Measurements from ENCODE around the gene KCNH1.

GRCh38 chr1:210822932-210823331 lies 311.0 kb downstream of the KCNH1 start:
- TF ChIP-seq RCOR1 (IDR thresholded peaks at IDR 0.05; ENCODE audit: borderline replicate concordance in 1 of 2, low read depth in 2 of 2, low read length in 2 of 2) = no peak
- TF ChIP-seq, protein P1, sequence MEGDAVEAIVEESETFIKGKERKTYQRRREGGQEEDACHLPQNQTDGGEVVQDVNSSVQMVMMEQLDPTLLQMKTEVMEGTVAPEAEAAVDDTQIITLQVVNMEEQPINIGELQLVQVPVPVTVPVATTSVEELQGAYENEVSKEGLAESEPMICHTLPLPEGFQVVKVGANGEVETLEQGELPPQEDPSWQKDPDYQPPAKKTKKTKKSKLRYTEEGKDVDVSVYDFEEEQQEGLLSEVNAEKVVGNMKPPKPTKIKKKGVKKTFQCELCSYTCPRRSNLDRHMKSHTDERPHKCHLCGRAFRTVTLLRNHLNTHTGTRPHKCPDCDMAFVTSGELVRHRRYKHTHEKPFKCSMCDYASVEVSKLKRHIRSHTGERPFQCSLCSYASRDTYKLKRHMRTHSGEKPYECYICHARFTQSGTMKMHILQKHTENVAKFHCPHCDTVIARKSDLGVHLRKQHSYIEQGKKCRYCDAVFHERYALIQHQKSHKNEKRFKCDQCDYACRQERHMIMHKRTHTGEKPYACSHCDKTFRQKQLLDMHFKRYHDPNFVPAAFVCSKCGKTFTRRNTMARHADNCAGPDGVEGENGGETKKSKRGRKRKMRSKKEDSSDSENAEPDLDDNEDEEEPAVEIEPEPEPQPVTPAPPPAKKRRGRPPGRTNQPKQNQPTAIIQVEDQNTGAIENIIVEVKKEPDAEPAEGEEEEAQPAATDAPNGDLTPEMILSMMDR (IDR thresholded peaks at IDR 0.05 in 2 of 3, conservative IDR thresholded peaks at IDR 0.05 in 1 of 3; ENCODE audit: insufficient read depth in 2 of 3, low read depth in 1 of 3, low read length in 3 of 3) = no peak
- TF ChIP-seq FOXM1 (IDR thresholded peaks at IDR 0.05; ENCODE audit: low read depth) = no peak
- no peak for TF ChIP-seq FOXM1 (CRISPR knock-in tag; IDR thresholded peaks at IDR 0.05; ENCODE audit: low read depth)
- no peak for TF ChIP-seq JUNB (CRISPR knock-in tag; conservative IDR thresholded peaks at IDR 0.05)
- TF ChIP-seq E2F5 (CRISPR knock-in tag; IDR thresholded peaks at IDR 0.05) = no peak
- no peak for TF ChIP-seq NCOA6 (IDR thresholded peaks at IDR 0.05)
- no peak for TF ChIP-seq RFX5 (IDR thresholded peaks at IDR 0.05; ENCODE audit: low read depth, low read length)
- TF ChIP-seq PKNOX1 (IDR thresholded peaks at IDR 0.05) = no peak
- TF ChIP-seq SRF (CRISPR knock-in tag; IDR thresholded peaks at IDR 0.05) = no peak
- no peak for TF ChIP-seq ILF3 (IDR thresholded peaks at IDR 0.05; ENCODE audit: borderline replicate concordance)
- no peak for TF ChIP-seq JUND (IDR thresholded peaks at IDR 0.05; ENCODE audit: borderline replicate concordance, low read depth, low read length)
- no peak for TF ChIP-seq JUND (tag; IDR thresholded peaks at IDR 0.05; ENCODE audit: borderline replicate concordance, low read depth, low read length)
